WTC11 (cell line): ENCODE measurements around the gene PDE1C. TPM values are rescaled to one million over a fixed set of nuclear protein-coding genes. Genes with fewer than 3 reads are reported as not detected.

Source experiments
- ATAC-seq: fragments of 200-7000 bp; cut with Tn5 transposase; 2 replicates; pipeline ENCODE4 v1.10.0; 2021; ENCODE audit warnings: mild to moderate bottlenecking, moderate library complexity
- CTCF ChIA-PET: fragments of 300-600 bp; sonication (Branson Sonifier 250); formaldehyde crosslinking; loops from one replicate; lab custom pipeline; 2021; ENCODE audit warnings: antibody characterized with exemption; lab: Charles Lee
- POLR2A ChIA-PET: fragments of 350-600 bp; sonication (Branson Sonifier 250); formaldehyde crosslinking; loops from one replicate; lab custom pipeline; 2021; ENCODE audit warnings: antibody characterized with exemption; lab: Charles Lee
- DNase-seq: peaks from one replicate; pipeline ENCODE4 v3.0.0; 2021; ENCODE audit warnings: low spot score
- H3K27ac Mint-ChIP-seq: 2 replicates; pipeline ENCODE4 v1.8.0; 2021; ENCODE audit warnings: mixed read lengths
- H3K27me3 Mint-ChIP-seq: 2 replicates; pipeline ENCODE4 v1.8.0; 2021; ENCODE audit warnings: low read depth, mild to moderate bottlenecking, moderate library complexity, mixed read lengths
- H3K36me3 Mint-ChIP-seq: 2 replicates; pipeline ENCODE4 v1.8.0; 2021; ENCODE audit warnings: mixed read lengths
- H3K4me1 Mint-ChIP-seq: 2 replicates; pipeline ENCODE4 v1.8.0; 2022; ENCODE audit warnings: mixed read lengths
- H3K4me3 Mint-ChIP-seq: 2 replicates; pipeline ENCODE4 v1.8.0; 2021; ENCODE audit warnings: mild to moderate bottlenecking, moderate library complexity, mixed read lengths
- H3K9me3 Mint-ChIP-seq: 2 replicates; pipeline ENCODE4 v1.8.0; 2021; ENCODE audit warnings: mixed read lengths
- ATF1 ChIP-seq: sonication (generic); formaldehyde crosslinking; IDR thresholded peaks from 2 replicates; pipeline ENCODE4 v1.8.1; 2023; ENCODE audit warnings: mild to moderate bottlenecking, moderate library complexity, missing genetic modification reagents
- CREB1 ChIP-seq: sonication (generic); formaldehyde crosslinking; IDR thresholded peaks from 2 replicates; pipeline ENCODE4 v1.8.0; 2023; ENCODE audit warnings: mild to moderate bottlenecking, missing genetic modification reagents
- CREM ChIP-seq: sonication (generic); formaldehyde crosslinking; IDR thresholded peaks from 2 replicates; pipeline ENCODE4 v1.8.1; 2022; ENCODE audit warnings: mild to moderate bottlenecking, missing genetic modification reagents, moderate library complexity
- EMX1 ChIP-seq: fragments of 250-450 bp; sonication (Bioruptor Pico); IDR thresholded peaks from 2 replicates; pipeline ENCODE4 v1.8.0; 2021; ENCODE audit warnings: mild to moderate bottlenecking
- FOXJ3 ChIP-seq: sonication (generic); formaldehyde crosslinking; IDR thresholded peaks from 2 replicates; pipeline ENCODE4 v1.9.0; 2021; ENCODE audit warnings: missing genetic modification reagents, mild to moderate bottlenecking, borderline replicate concordance
- FOXP1 ChIP-seq: sonication (generic); formaldehyde crosslinking; IDR thresholded peaks from 2 replicates; pipeline ENCODE4 v1.8.0; 2022; ENCODE audit warnings: missing genetic modification reagents, mild to moderate bottlenecking, moderate library complexity, borderline replicate concordance
- FOXP4 ChIP-seq: sonication (generic); formaldehyde crosslinking; IDR thresholded peaks from 2 replicates; pipeline ENCODE4 v1.8.0; 2022; ENCODE audit warnings: mild to moderate bottlenecking, missing genetic modification reagents
- KAT7 ChIP-seq: sonication (generic); formaldehyde crosslinking; IDR thresholded peaks from 2 replicates; pipeline ENCODE4 v1.8.1; 2023; ENCODE audit warnings: missing genetic modification reagents, mild to moderate bottlenecking, borderline replicate concordance
- MLX ChIP-seq: sonication (generic); formaldehyde crosslinking; IDR thresholded peaks from 2 replicates; pipeline ENCODE4 v1.8.1; 2023; ENCODE audit warnings: mild to moderate bottlenecking, missing genetic modification reagents, moderate library complexity
- MYBL2 ChIP-seq: sonication (generic); formaldehyde crosslinking; IDR thresholded peaks from 2 replicates; pipeline ENCODE4 v1.8.1; 2023; ENCODE audit warnings: mild to moderate bottlenecking, moderate library complexity, missing genetic modification reagents
- NFYB ChIP-seq: sonication (generic); formaldehyde crosslinking; conservative IDR thresholded peaks from 2 replicates; pipeline ENCODE4 v1.8.0; 2022; ENCODE audit warnings: low read depth, missing genetic modification reagents
- NR1H2 ChIP-seq: sonication (generic); formaldehyde crosslinking; IDR thresholded peaks from 2 replicates; pipeline ENCODE4 v1.9.0; 2021; ENCODE audit warnings: mild to moderate bottlenecking, moderate library complexity, missing genetic modification reagents
- OVOL2 ChIP-seq: fragments of 250-450 bp; sonication (Bioruptor Pico); IDR thresholded peaks from 2 replicates; pipeline ENCODE4 v1.9.0; 2021; ENCODE audit warnings: mild to moderate bottlenecking, borderline replicate concordance
- PREB ChIP-seq: sonication (generic); formaldehyde crosslinking; IDR thresholded peaks from 2 replicates; pipeline ENCODE4 v1.8.1; 2022; ENCODE audit warnings: mild to moderate bottlenecking, missing genetic modification reagents, moderate library complexity, borderline replicate concordance
- TCF7 ChIP-seq: sonication (generic); formaldehyde crosslinking; IDR thresholded peaks from 2 replicates; pipeline ENCODE4 v1.8.0; 2022; ENCODE audit warnings: mild to moderate bottlenecking, low read depth, missing genetic modification reagents, moderate library complexity
- TEAD1 ChIP-seq: sonication (generic); formaldehyde crosslinking; IDR thresholded peaks from 2 replicates; pipeline ENCODE4 v1.8.0; 2022; ENCODE audit warnings: mild to moderate bottlenecking, missing genetic modification reagents
- ZNF219 ChIP-seq: sonication (generic); formaldehyde crosslinking; IDR thresholded peaks from 2 replicates; pipeline ENCODE4 v1.8.0; 2023; ENCODE audit warnings: missing genetic modification reagents, mild to moderate bottlenecking, borderline replicate concordance
- ZNF232 ChIP-seq: sonication (generic); formaldehyde crosslinking; IDR thresholded peaks from 2 replicates; pipeline ENCODE4 v1.8.0; 2022; ENCODE audit warnings: mild to moderate bottlenecking, missing genetic modification reagents
- ZNF416 ChIP-seq: fragments of 250-450 bp; sonication (Bioruptor Pico); IDR thresholded peaks from 2 replicates; pipeline ENCODE4 v1.9.0; 2021; ENCODE audit warnings: mild to moderate bottlenecking, inconsistent platforms
- total RNA-seq: library from RNA; stranded (reverse); gene quantifications from 3 replicates; pipeline ENCODE4 v1.2.3, GENCODE V29; 2021
- TF ChIP-seq, protein P1 (sequence below): sonication (generic); formaldehyde crosslinking; IDR thresholded peaks from 2 replicates; pipeline ENCODE4 v1.8.0; 2023; ENCODE audit warnings: mild to moderate bottlenecking, missing genetic modification reagents
- TF ChIP-seq, protein P2 (sequence below): sonication (generic); formaldehyde crosslinking; IDR thresholded peaks from 2 replicates; pipeline ENCODE4 v1.8.1; 2022; ENCODE audit warnings: low read depth, missing genetic modification reagents, borderline replicate concordance
- TF ChIP-seq, protein P3 (sequence below): sonication (generic); formaldehyde crosslinking; IDR thresholded peaks from 2 replicates; pipeline ENCODE4 v1.8.0; 2022; ENCODE audit warnings: mild to moderate bottlenecking, missing genetic modification reagents

Gene PDE1C
- total RNA-seq, 1 experiment from 2014 or later, result 0.55 TPM

GRCh38 chr7:31758755-31759154 is 311.5 kb downstream of the PDE1C start:
- Mint-ChIP-seq H3K27me3 (peaks cover 99% of the 10 kb centered on the region), H3K4me1 (no peaks in the 10 kb centered on the region), H3K4me3 (no peak overlapping the region)
- TF ChIP-seq FOXP4, result no peak
- TF ChIP-seq ZNF416, result no peak
- no peak for TF ChIP-seq OVOL2 (CRISPR knock-in tag)
- TF ChIP-seq, protein P1, sequence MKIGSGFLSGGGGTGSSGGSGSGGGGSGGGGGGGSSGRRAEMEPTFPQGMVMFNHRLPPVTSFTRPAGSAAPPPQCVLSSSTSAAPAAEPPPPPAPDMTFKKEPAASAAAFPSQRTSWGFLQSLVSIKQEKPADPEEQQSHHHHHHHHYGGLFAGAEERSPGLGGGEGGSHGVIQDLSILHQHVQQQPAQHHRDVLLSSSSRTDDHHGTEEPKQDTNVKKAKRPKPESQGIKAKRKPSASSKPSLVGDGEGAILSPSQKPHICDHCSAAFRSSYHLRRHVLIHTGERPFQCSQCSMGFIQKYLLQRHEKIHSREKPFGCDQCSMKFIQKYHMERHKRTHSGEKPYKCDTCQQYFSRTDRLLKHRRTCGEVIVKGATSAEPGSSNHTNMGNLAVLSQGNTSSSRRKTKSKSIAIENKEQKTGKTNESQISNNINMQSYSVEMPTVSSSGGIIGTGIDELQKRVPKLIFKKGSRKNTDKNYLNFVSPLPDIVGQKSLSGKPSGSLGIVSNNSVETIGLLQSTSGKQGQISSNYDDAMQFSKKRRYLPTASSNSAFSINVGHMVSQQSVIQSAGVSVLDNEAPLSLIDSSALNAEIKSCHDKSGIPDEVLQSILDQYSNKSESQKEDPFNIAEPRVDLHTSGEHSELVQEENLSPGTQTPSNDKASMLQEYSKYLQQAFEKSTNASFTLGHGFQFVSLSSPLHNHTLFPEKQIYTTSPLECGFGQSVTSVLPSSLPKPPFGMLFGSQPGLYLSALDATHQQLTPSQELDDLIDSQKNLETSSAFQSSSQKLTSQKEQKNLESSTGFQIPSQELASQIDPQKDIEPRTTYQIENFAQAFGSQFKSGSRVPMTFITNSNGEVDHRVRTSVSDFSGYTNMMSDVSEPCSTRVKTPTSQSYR (CRISPR knock-in tag), result no peak
- no peak for TF ChIP-seq EMX1 (CRISPR knock-in tag)
- no peak for TF ChIP-seq CREB1 (CRISPR knock-in tag)
- TF ChIP-seq ATF1 (CRISPR knock-in tag), result no peak
- TF ChIP-seq NR1H2 (CRISPR knock-in tag), result no peak
- no peak for TF ChIP-seq KAT7
- no peak for TF ChIP-seq PREB (CRISPR knock-in tag)
- no peak for TF ChIP-seq MLX (CRISPR knock-in tag)
- TF ChIP-seq ZNF232 (CRISPR knock-in tag), result no peak
- TF ChIP-seq FOXJ3 (CRISPR knock-in tag), result no peak
- TF ChIP-seq, protein P2, sequence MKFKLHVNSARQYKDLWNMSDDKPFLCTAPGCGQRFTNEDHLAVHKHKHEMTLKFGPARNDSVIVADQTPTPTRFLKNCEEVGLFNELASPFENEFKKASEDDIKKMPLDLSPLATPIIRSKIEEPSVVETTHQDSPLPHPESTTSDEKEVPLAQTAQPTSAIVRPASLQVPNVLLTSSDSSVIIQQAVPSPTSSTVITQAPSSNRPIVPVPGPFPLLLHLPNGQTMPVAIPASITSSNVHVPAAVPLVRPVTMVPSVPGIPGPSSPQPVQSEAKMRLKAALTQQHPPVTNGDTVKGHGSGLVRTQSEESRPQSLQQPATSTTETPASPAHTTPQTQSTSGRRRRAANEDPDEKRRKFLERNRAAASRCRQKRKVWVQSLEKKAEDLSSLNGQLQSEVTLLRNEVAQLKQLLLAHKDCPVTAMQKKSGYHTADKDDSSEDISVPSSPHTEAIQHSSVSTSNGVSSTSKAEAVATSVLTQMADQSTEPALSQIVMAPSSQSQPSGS (CRISPR knock-in tag), result no peak
- TF ChIP-seq ZNF219 (CRISPR knock-in tag), result no peak
- no peak for TF ChIP-seq TCF7 (CRISPR knock-in tag)
- TF ChIP-seq TEAD1 (CRISPR knock-in tag), result no peak
- no peak for TF ChIP-seq FOXP1
- TF ChIP-seq MYBL2 (CRISPR knock-in tag), result no peak
- TF ChIP-seq, all 79 proteins: peak for 0
- peaks cover 9% of the 10 kb centered on the region for H3K9me3 Mint-ChIP-seq
- ATAC-seq, result no peak
- H3K36me3 Mint-ChIP-seq, result no peaks in the 10 kb centered on the region
- DNase-seq, result no peak
- no peak overlapping the region for H3K27ac Mint-ChIP-seq
- POLR2A ChIA-PET, result no interaction called here
- CTCF ChIA-PET, result no interaction called here

- H3K4me1 Mint-ChIP-seq, result no peaks in the 10 kb centered on the region
- peaks cover 6% of the 10 kb centered on the region for H3K9me3 Mint-ChIP-seq
- H3K4me3 Mint-ChIP-seq, result no peak overlapping the region
- ATAC-seq (no peak), DNase-seq (no peak)
- peaks cover 97% of the 10 kb centered on the region for H3K27me3 Mint-ChIP-seq
- ChIA-PET POLR2A (no interaction called here), CTCF (no interaction called here)
- no peak overlapping the region for H3K27ac Mint-ChIP-seq
- H3K36me3 Mint-ChIP-seq, result no peaks in the 10 kb centered on the region
- TF ChIP-seq CREM (CRISPR knock-in tag) (no peak), FOXP1 (no peak), NFYB (CRISPR knock-in tag) (no peak), FOXP4 (no peak)
- TF ChIP-seq, protein P2 (CRISPR knock-in tag), result no peak
- TF ChIP-seq, protein P3, sequence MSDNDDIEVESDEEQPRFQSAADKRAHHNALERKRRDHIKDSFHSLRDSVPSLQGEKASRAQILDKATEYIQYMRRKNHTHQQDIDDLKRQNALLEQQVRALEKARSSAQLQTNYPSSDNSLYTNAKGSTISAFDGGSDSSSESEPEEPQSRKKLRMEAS, result no peak
These were observed 318.5 kb downstream of the PDE1C start for GRCh38 chr7:31751726-31752125.
